Ovary (tissue), 9 donors: ENCODE results near the gene PKP2. TPM values are rescaled to one million over a fixed set of nuclear protein-coding genes. Genes with fewer than 3 reads are reported as not detected.

Experiments
- DNase-seq, 5 donors: peaks; one replicate each; pipeline ENCODE4 v3.0.0-alpha.2; 2019 to 2020
- H3K27ac ChIP-seq, 2 donors: fragments of 200-600 bp; one replicate each; pipeline versions ENCODE4 v1.5.1 to v1.8.0; 2019 to 2022
- H3K27me3 ChIP-seq: fragments of 200-600 bp; one replicate; pipeline ENCODE4 v1.8.0; 2022
- H3K36me3 ChIP-seq: fragments of 200-600 bp; sonication (generic); one replicate; pipeline ENCODE4 v1.5.1; 2019
- H3K4me1 ChIP-seq: one replicate; pipeline ENCODE4 v1.8.1; 2013; ENCODE audit warnings: mild to moderate bottlenecking, moderate library complexity; ENCODE audit not compliant: insufficient read depth
- H3K4me3 ChIP-seq: fragments of 200-600 bp; sonication (generic); one replicate; pipeline ENCODE4 v1.5.1; 2017
- H3K9me3 ChIP-seq, 2 donors: fragments of 200-600 bp in 1 of 2; sonication (generic) in 1 of 2; one replicate each; pipeline versions ENCODE4 v1.5.1 to v1.8.1; 2013 to 2019; ENCODE audit warnings: mild to moderate bottlenecking in 1 of 2, moderate library complexity in 1 of 2
- EP300 ChIP-seq: sonication (generic); formaldehyde crosslinking; IDR thresholded peaks from one replicate; pipeline ENCODE4 v1.6.1; 2017; ENCODE audit warnings: antibody characterized with exemption
- POLR2A ChIP-seq: fragments of 450-650 bp; IDR thresholded peaks from one replicate; pipeline ENCODE4 v1.6.1; 2017; ENCODE audit warnings: antibody characterized with exemption, mild to moderate bottlenecking, moderate library complexity
- WGBS, 3 donors: extraction: QIAGEN DNeasy Blood & Tissue Kit in 1 of 3; methylation state at CpG; one replicate each; pipeline versions ENCODE4 v1.1.5 to v1.1.7; 2013 to 2017; 5-methylcytosine and 5-hydroxymethylcytosine counted together
- intact Hi-C, 4 donors: fragments of 100-400 bp; cut with DNase I; formaldehyde crosslinking; loops; one replicate each; pipeline versions ENCODE4 v1.11.0 to v1.15.1; 2022 to 2023
- polyA plus RNA-seq, 2 donors: library from polyadenylated mRNA; stranded (reverse); fragments of 200-250 nt in 1 of 2; fragments of 350-450 nt in 1 of 2; fragmentation: Illumina TruSeq in 1 of 2; extraction: RNeasy Lipid Tissue Mini Kit (QIAGEN cat#74804) in 1 of 2; gene quantifications; one replicate each; pipeline ENCODE4 v1.2.3, GENCODE V29; 2013 to 2014
- total RNA-seq, 7 donors: library from RNA; depleted of rRNA in 2 of 7; stranded (reverse); fragments of >200 nt in 2 of 7; fragmentation: NEBNext Ultra II Directional in 3 of 7; extraction: Animal tissue kit (Norgen Biotek cat#: 25700) in 3 of 7; gene quantifications; one replicate each; pipeline versions ENCODE4 v1.1.0 to v1.2.4, GENCODE V29; 2016 to 2023
- TF ChIP-seq, protein P1 (sequence below), 3 donors: fragments of 450-650 bp in 2 of 3; fragments of 200-600 bp in 1 of 3; IDR thresholded peaks; one replicate each; pipeline versions ENCODE4 v1.5.1 to v1.8.0; 2016 to 2022; ENCODE audit warnings: antibody characterized with exemption in 3 of 3, mild to moderate bottlenecking in 1 of 3
- donor health status: DM: no; HTN: no; CAD: no; lungs with moderate emphysema.
- donor health status: DM: no; HTN: no; CAD: no.
- donor health status: Bipolar disorder and iron deficiency.
- donor health status: DM: yes; HTN: yes; CAD: no.
- donor health status: DM: no; HTN: no; CAD: no.
- donor health status: DM: yes; HTN: yes; CAD: no.

The PKP2 gene
- total and polyA plus RNA-seq, 9 donors = 7.4 to 124 (median 26.9) TPM

DNA sequence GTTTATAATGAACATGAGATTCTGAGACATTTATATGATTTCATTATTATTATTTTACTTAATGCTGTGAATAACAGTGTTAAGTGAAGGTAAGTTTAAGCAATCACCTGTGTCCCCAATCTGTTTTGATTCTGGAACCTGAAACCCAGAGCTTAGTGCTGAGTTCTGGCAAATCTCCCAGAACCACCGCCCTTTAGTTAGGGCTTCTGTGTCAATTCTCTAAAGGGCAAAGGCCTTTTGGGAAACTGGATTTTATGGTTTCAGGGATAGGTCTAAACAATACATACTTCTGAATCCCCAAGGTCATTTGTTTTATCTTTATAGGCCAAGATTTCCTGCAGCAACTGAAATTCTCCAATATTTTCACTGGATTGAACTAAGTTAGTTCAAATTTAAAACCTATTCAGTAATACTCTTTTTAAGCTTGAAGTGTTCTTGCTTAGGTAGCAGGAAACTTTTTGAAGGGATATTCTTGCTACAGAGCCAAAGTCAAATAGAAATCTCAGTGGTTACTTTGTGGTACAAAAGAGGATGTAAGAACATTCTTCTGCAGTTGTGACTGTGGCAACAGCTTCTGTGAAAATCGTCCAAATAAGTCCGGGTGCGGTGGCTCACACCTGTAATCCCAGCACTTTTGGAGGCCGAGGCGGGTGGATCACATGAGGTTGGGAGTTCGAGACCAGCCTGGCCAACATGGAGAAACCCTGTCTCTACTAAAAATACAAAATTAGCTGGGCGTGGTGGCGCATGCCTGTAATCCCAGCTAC lies 10.0 kb upstream of the PKP2 start:
- 67 to 84% (median 69%) methylated on average over 9 of the region's 9 CpGs for WGBS, 3 donors
- TF ChIP-seq POLR2A = no peak
- TF ChIP-seq, protein P1, sequence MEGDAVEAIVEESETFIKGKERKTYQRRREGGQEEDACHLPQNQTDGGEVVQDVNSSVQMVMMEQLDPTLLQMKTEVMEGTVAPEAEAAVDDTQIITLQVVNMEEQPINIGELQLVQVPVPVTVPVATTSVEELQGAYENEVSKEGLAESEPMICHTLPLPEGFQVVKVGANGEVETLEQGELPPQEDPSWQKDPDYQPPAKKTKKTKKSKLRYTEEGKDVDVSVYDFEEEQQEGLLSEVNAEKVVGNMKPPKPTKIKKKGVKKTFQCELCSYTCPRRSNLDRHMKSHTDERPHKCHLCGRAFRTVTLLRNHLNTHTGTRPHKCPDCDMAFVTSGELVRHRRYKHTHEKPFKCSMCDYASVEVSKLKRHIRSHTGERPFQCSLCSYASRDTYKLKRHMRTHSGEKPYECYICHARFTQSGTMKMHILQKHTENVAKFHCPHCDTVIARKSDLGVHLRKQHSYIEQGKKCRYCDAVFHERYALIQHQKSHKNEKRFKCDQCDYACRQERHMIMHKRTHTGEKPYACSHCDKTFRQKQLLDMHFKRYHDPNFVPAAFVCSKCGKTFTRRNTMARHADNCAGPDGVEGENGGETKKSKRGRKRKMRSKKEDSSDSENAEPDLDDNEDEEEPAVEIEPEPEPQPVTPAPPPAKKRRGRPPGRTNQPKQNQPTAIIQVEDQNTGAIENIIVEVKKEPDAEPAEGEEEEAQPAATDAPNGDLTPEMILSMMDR (IDR thresholded peaks at IDR 0.05) = no peak
- no peak for TF ChIP-seq EP300
- H3K27me3 ChIP-seq = no peaks in the 10 kb centered on the region
- DNase-seq = no peak
- no peaks in the 10 kb centered on the region for H3K9me3 ChIP-seq
- no peak overlapping the region for H3K27ac ChIP-seq
- H3K4me1 ChIP-seq = no peaks in the 10 kb centered on the region
- intact Hi-C loops = no loop called here
- no peak overlapping the region for H3K4me3 ChIP-seq
- no peaks in the 10 kb centered on the region for H3K36me3 ChIP-seq

DNA sequence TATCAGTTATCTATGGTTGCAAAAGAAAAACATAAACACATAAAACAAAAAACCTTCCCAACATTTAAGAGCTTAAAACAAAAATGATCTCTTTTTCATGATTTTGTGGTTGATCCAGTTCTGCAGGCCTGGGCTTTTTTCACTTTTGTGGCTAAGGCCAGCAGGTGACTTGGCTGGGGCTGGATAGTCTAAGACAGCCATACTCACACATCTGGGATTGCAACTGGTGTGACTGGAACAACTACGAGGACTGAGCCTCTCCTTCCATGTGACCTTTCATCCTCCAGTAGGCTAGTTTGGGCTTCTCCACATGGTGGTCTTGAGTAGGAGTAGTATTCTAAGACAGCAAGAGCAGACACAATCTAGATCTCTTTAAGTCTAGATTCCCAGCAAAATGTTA lies 7.2 kb upstream of the PKP2 start:
- Histone ChIP-seq H3K27ac (no peak overlapping the region), H3K27me3 (no peaks in the 10 kb centered on the region), H3K9me3 (no peaks in the 10 kb centered on the region), H3K4me1 (no peaks in the 10 kb centered on the region), H3K4me3 (no peak overlapping the region), H3K36me3 (no peaks in the 10 kb centered on the region)
- TF ChIP-seq EP300 (no peak), POLR2A (no peak)
- TF ChIP-seq, protein P1 (IDR thresholded peaks at IDR 0.05) = no peak
- intact Hi-C loops = no loop called here
- WGBS, 3 donors = 76 to 83% (median 76%) methylated on average over 1 of the region's 1 CpG
- DNase-seq = no peak

DNA sequence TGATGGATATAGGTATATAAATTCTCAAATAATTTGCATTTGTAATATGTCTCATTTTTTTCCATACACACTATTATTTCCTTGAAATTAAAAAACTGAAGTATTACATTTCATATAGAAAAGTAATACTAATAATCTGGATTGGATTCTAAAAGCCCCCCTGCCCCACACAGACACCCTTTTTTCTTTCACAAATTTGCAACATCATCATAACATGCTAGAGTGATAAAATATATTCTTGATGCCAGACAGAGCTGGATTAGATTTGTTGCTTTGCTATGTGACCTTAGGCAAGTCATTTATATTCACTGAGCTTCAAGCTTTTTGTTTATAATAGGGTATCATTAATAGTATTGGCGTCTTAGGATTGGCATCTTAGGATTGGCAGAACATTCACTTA lies 6.7 kb upstream of the PKP2 start:
- intact Hi-C loops = no loop called here
- H3K27ac ChIP-seq = no peak overlapping the region
- no peaks in the 10 kb centered on the region for H3K9me3 ChIP-seq
- no peak overlapping the region for H3K4me3 ChIP-seq
- no peak for DNase-seq
- TF ChIP-seq EP300 = no peak
- TF ChIP-seq, protein P1 (IDR thresholded peaks at IDR 0.05) = no peak
- no peak for TF ChIP-seq POLR2A
- WGBS, 3 donors = 77 to 90% (median 80%) methylated on average over 1 of the region's 1 CpG
- H3K36me3 ChIP-seq = no peaks in the 10 kb centered on the region
- no peaks in the 10 kb centered on the region for H3K27me3 ChIP-seq
- H3K4me1 ChIP-seq = no peaks in the 10 kb centered on the region

DNA sequence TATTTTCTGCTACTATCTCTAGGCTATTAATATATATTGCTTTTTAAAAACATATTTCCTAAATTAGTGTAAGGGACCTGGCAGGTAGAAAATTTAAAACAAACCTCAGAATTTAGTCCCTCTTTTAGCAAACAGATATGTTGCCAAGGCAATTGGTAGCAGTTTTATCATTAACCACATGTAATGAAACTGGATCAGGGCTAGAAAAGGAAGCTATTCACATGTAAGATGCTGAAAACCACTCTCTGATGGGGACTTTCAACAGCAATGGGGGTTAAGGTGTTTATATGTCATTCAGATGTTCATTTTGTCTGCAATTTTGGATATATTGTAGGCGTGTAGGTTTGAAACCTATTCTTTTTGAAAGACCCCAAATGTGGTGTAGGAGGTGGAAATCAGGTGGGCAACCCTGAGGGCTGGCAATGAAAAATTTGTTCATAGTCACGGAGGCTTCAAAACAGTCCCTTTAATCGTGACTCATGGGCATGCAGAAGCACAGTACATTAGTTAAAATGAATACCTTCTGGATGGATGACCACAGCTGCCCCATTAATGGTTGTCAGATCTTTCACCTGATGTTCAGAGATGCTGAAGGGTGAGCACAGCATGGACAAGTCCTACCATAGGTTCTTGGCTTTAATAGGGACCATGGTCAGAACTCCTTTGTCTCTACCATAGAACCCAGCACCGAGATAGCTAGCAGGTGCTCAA lies 5.9 kb upstream of the PKP2 start:
- Histone ChIP-seq H3K4me3 (no peak overlapping the region), H3K27me3 (no peaks in the 10 kb centered on the region), H3K36me3 (no peaks in the 10 kb centered on the region), H3K9me3 (no peaks in the 10 kb centered on the region), H3K4me1 (no peaks in the 10 kb centered on the region), H3K27ac (no peak overlapping the region)
- intact Hi-C loops = no loop called here
- 88 to 97% (median 89%) methylated on average over 4 of the region's 4 CpGs for WGBS, 3 donors
- DNase-seq = no peak
- TF ChIP-seq EP300 (no peak), POLR2A (no peak)
- TF ChIP-seq, protein P1 (IDR thresholded peaks at IDR 0.05) = no peak
